Nephron (organoid): ENCODE results near the gene FAM72A.
"Not testable (repeated sequence)": the region's sequence is repeated elsewhere in the genome, so short reads cannot be mapped to it uniquely, and the experiment has no call there.

ENCODE experiments used
- H3K27ac Mint-ChIP-seq, 3 experiments: 2 replicates each; pipeline ENCODE4 v1.8.0; 2020; ENCODE audit warnings: mixed read lengths in 3 of 3, mild to moderate bottlenecking in 2 of 3, moderate library complexity in 1 of 3
- H3K27me3 Mint-ChIP-seq: 2 replicates; pipeline ENCODE4 v1.8.0; 2021; ENCODE audit warnings: low read depth, mild to moderate bottlenecking, moderate library complexity, mixed read lengths
- H3K36me3 Mint-ChIP-seq: 2 replicates; pipeline ENCODE4 v1.8.0; 2020; ENCODE audit warnings: low read depth, mixed read lengths
- H3K4me1 Mint-ChIP-seq: 2 replicates; pipeline ENCODE4 v1.8.0; 2020; ENCODE audit warnings: mixed read lengths
- H3K4me3 Mint-ChIP-seq, 3 experiments: 2 replicates each; pipeline ENCODE4 v1.8.0; 2020; ENCODE audit warnings: mild to moderate bottlenecking in 3 of 3, mixed read lengths in 3 of 3, moderate library complexity in 2 of 3
- H3K9me3 Mint-ChIP-seq: 2 replicates; pipeline ENCODE4 v1.8.0; 2020; ENCODE audit warnings: mixed read lengths

The FAM72A gene

DNA sequence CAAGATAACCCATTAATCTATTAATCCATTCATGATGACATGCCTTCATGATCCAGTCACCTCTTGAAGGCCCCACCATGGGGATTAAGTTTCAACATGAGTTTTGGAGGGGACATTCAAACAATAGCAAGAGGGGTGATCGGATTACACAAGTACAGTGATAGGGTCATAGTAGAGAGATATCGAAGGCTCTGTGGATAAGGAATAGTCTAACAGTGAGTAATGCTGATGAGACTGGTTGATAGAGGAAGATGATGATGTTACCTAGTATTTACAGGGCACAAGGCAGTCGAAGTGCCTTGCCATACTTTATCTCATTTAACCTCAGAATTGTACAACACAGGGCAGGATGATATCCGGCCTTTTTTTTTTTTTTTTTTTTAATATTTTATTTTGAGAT is 18.9 kb upstream of the FAM72A start:
- H3K9me3 Mint-ChIP-seq, H3K4me3 Mint-ChIP-seq, H3K4me1 Mint-ChIP-seq, H3K36me3 Mint-ChIP-seq, H3K27me3 Mint-ChIP-seq, H3K27ac Mint-ChIP-seq: not testable (repeated sequence)

- not testable (repeated sequence) for H3K36me3 Mint-ChIP-seq, H3K27me3 Mint-ChIP-seq, H3K9me3 Mint-ChIP-seq, H3K4me1 Mint-ChIP-seq, H3K4me3 Mint-ChIP-seq
- peak overlapping the region; percentile 76 to 84 (median 77) for H3K27ac Mint-ChIP-seq
Observed at GRCh38 chr1:206220332-206221000, 17.8 kb upstream of the FAM72A start.

- not testable (repeated sequence) for H3K36me3 Mint-ChIP-seq, H3K4me1 Mint-ChIP-seq, H3K27me3 Mint-ChIP-seq, H3K4me3 Mint-ChIP-seq, H3K9me3 Mint-ChIP-seq
- peak overlapping the region; percentile 76 to 84 (median 77) for H3K27ac Mint-ChIP-seq
Observed at GRCh38 chr1:206219514-206220331, 17.1 kb upstream of the FAM72A start.

DNA sequence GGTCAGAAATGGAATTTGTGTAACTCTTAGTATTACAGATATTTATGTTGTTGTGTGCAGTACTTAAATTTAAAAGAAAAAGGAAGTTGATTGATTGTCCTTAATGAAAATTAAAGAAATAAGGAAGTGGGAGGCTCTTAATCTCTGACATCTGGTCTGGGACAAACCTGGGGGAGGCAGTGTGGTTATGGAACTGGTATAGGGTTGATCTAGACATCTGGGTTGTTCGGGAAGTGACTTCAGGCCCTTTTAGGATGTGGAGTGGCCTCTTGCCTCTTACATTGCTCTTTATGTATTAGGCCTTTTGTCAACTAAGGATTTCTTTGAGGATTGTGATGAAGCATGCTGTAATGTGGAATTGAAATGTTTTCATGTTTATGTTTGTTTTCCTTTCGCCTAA is 16.1 kb upstream of the FAM72A start:
- not testable (repeated sequence) for H3K36me3 Mint-ChIP-seq, H3K4me1 Mint-ChIP-seq, H3K27me3 Mint-ChIP-seq, H3K9me3 Mint-ChIP-seq, H3K27ac Mint-ChIP-seq, H3K4me3 Mint-ChIP-seq

- not testable (repeated sequence) for H3K36me3 Mint-ChIP-seq, H3K27ac Mint-ChIP-seq, H3K4me1 Mint-ChIP-seq, H3K9me3 Mint-ChIP-seq, H3K27me3 Mint-ChIP-seq, H3K4me3 Mint-ChIP-seq
Observed at GRCh38 chr1:206218285-206218684, 15.6 kb upstream of the FAM72A start.

DNA sequence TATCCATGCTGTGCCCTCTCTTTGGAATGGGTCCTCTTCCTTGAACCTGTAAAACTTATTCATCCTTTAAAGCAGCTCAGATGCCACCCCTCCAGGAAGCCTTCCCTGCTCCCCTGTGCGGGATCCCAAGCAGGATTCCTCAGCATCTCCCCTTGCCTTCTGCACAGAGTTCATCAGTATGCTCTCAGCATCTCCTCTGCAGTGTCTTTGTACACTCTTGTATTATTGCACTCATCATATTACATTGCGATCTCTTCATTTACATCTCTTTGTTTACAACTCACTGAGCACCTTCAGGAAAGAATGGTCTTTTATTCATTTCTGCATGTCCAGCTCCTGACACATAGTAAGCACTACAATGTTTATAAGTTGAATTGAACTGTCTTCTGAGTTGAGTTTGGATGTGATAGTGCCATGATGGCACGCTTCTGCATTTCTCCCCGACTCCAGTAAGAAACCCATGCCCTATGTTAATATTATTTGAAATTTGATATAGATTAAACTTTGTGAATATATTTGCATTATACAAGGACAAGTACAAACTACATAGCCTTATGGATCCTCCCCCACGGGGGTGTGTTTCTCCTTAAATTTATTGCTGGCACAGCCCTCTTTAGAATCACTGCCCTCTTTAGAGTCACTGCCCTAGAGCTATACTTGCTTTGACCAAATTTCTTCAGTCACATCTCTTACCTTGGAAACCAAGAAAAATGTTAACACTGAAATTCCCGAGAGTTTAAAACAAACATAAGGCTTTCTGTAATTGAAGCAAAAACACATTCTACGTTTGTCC is 13.2 kb upstream of the FAM72A start:
- not testable (repeated sequence) for H3K27me3 Mint-ChIP-seq, H3K4me1 Mint-ChIP-seq, H3K27ac Mint-ChIP-seq, H3K9me3 Mint-ChIP-seq, H3K36me3 Mint-ChIP-seq, H3K4me3 Mint-ChIP-seq

DNA sequence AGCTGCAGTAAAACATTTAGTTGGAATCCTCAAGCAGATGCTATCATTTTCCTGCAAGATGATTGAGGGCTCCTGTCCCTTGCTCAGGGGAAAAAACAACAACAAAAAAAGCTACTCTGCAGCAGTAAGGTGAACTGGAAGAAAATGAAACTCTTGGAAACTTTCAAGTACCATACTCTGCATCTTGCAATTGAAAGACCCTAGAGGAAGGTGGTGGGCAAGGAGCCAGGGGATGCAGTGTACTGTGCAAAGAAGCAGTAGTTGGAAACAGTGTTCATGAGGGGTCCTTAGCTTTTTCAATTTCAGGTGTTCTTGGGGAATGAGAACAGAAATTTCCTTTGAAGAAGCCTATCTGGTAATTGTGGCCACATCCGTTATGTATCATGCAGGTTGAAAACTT is 8.2 kb upstream of the FAM72A start:
- H3K27me3 Mint-ChIP-seq, H3K27ac Mint-ChIP-seq, H3K4me1 Mint-ChIP-seq, H3K4me3 Mint-ChIP-seq, H3K9me3 Mint-ChIP-seq, H3K36me3 Mint-ChIP-seq: not testable (repeated sequence)

GRCh38 chr1:206205569-206205968 is 2.9 kb upstream of the FAM72A start:
- not testable (repeated sequence) for H3K9me3 Mint-ChIP-seq, H3K27me3 Mint-ChIP-seq, H3K4me1 Mint-ChIP-seq, H3K36me3 Mint-ChIP-seq, H3K4me3 Mint-ChIP-seq, H3K27ac Mint-ChIP-seq

DNA sequence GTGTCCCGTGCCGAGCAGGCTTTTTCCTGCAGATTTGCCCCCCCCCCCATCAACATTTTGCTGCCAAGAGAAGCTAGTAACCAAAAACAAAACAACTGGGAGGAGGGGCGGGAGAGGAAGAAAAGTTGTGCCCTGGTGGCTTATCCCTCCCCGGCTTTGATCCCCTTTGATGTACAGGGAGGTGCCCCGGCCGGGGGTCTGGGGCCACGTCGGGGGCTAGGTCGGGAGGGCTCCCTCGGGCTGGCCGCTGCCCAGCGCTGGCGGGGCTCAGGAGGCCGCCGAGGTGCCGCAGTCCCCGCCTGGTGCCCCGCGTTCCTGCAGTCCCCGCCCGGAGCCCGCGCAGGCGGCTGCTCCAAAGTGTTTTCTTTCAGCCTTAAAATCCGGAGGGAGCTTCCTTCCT is 2.2 kb upstream of the FAM72A start:
- peak overlapping the region; percentile 88 to 94 (median 94) for H3K4me3 Mint-ChIP-seq
- H3K4me1 Mint-ChIP-seq, H3K36me3 Mint-ChIP-seq, H3K9me3 Mint-ChIP-seq, H3K27me3 Mint-ChIP-seq: not testable (repeated sequence)
- H3K27ac Mint-ChIP-seq: peak overlapping the region in 1 of 3 experiments; percentile 72

DNA sequence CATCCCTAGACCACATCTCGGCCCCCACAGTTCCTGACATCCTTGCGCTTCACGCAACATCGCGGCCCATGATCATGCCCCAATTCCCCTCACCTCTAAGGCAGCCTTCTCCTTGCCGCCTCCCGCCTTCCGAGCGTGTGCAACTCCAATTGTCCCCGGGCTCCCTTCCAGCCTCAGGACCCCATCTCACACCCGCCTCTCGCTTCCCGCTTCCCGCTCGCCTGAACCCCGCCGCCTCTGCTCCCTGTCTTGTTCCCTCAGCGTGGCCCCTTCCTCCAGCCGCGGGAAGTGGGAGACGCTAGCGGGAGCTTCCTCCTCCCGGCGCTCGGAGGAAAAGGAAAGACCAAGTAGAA is 1.5 kb upstream of the FAM72A start:
- H3K36me3 Mint-ChIP-seq, H3K9me3 Mint-ChIP-seq, H3K4me1 Mint-ChIP-seq, H3K27me3 Mint-ChIP-seq, H3K27ac Mint-ChIP-seq: not testable (repeated sequence)
- peak overlapping the region; percentile 69 to 76 (median 70) for H3K4me3 Mint-ChIP-seq

- H3K27me3 Mint-ChIP-seq, H3K4me1 Mint-ChIP-seq, H3K36me3 Mint-ChIP-seq, H3K9me3 Mint-ChIP-seq: not testable (repeated sequence)
- H3K27ac Mint-ChIP-seq: peak within 1 kb of the TSS in 1 of 3 experiments; percentile 49
- peak within 1 kb of the TSS; percentile 86 to 87 (median 87) for H3K4me3 Mint-ChIP-seq
Observed at GRCh38 chr1:206203364-206204158, 922 bp upstream of the FAM72A start, which contains the start of gene SRGAP2. Gene SRGAP2, plus strand, starts transcription at chr1:206203541. Its CDS starts 2,430 bp downstream, at chr1:206205971.

DNA sequence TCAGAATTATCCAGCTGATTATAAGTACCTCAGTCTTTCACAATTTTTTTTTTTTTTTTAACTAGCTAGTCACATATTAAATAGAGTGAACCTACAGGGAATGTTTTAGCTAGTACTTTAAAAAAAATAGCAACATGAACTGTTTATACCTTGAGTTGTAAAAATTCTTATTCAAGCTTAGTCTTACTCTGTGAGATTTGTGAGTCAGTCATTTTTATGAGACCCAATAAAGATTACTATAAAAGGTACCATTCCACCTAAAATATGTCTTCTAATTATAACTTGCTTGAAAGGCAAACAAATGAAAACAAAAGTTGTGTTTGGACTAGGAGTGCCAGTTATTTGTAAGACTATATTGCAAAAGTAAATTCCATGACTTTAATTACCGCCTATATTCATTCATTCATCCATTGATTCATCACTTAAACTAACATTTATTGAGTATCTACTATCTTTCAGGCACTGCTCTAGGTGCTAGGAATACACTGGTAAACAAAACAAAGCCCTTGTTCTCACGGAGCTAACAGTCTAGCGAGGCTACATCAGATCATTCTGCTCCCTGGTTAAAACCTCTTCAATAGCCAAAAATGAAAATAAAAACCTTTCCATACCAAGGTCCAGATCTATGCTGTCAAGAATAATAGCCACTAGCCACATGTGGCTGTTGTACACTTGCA is 5.8 kb downstream of the FAM72A start:
- H3K4me3 Mint-ChIP-seq, H3K4me1 Mint-ChIP-seq, H3K36me3 Mint-ChIP-seq, H3K27ac Mint-ChIP-seq, H3K27me3 Mint-ChIP-seq, H3K9me3 Mint-ChIP-seq: not testable (repeated sequence)

- H3K4me1 Mint-ChIP-seq, H3K9me3 Mint-ChIP-seq, H3K27ac Mint-ChIP-seq: not testable (repeated sequence)
Observed at GRCh38 chr1:206195182-206195581, 7.5 kb downstream of the FAM72A start.

GRCh38 chr1:206186826-206187225 is 15.8 kb downstream of the FAM72A start:
- H3K4me1 Mint-ChIP-seq, H3K9me3 Mint-ChIP-seq, H3K27ac Mint-ChIP-seq, H3K4me3 Mint-ChIP-seq, H3K36me3 Mint-ChIP-seq, H3K27me3 Mint-ChIP-seq: not testable (repeated sequence)

More at GRCh38 chr1:206195182-206195581, 7.5 kb downstream of the FAM72A start:
- H3K4me3 Mint-ChIP-seq, H3K27me3 Mint-ChIP-seq, H3K36me3 Mint-ChIP-seq: not testable (repeated sequence)
